ENCODE results near the gene TMEM259.
"Not testable (repeated sequence)": the region's sequence is repeated elsewhere in the genome, so short reads cannot be mapped to it uniquely, and the experiment has no call there.

Gene TMEM259

GRCh38 chr19:1039646-1040475 is 18.9 kb upstream of the TMEM259 start, which contains the start of gene ABCA7:
Gene ABCA7 (plus strand): TSS chr19:1040107. CDS start chr19:1041362, 1,255 bp downstream.
- H3K9me3 Mint-ChIP-seq: no peaks in the 10 kb centered on the region
- peaks cover 49% of the 10 kb centered on the region for H3K36me3 Mint-ChIP-seq
- CTCF ChIA-PET: interaction anchor here (1.3 to 2.3 kb wide), 4 partner anchors 11 to 205 kb away, joined by 3 to 6 read pairs (median 5); partner anchors contain the start of gene ARHGAP45
- H3K27me3 Mint-ChIP-seq: peaks cover 5% of the 10 kb centered on the region
- H3K4me3 Mint-ChIP-seq: peak within 1 kb of the TSS; percentile 100
- DNase-seq: peak; percentile 100
- H3K27ac Mint-ChIP-seq: peak within 1 kb of the TSS; percentile 92
- peaks cover 66% of the 10 kb centered on the region for H3K4me1 Mint-ChIP-seq

DNA sequence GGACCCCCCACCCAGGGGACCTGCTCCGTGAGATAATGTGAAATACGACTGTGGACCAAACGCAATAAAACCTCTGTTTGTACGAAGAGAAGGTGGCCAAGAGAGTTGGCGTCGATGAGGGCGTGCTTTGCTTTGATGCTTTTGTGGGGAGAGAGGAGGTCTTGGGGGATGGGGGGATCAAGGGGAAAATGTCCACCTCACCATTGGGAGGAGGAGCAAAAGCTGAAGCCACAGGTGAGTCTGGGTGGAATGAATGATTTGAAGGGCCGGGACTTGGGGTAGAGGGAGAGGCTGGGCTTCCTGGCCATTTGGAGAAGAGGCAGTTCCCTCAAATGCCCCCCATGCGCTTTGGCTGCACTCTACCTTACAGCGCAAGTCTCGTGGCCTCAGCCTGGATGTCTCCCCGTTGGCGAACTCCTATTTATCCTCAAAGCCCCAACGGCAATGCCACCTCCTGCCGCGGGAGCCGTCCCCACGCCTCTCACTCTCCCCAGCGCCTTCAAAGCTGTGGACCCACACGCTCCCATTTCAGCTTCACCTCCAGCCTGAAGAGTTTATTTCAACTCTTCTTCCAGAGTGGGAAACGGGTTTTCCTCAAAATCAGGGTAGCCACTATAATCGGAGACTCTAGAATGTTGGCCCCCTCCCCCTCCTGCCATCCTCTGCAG is 18.2 kb upstream of the TMEM259 start:
- peaks cover 42% of the 10 kb centered on the region for H3K36me3 Mint-ChIP-seq

GRCh38 chr19:1037621-1038064 is 16.7 kb upstream of the TMEM259 start:
- no peaks in the 10 kb centered on the region for H3K9me3 Mint-ChIP-seq
- CTCF ChIA-PET: interaction anchor here (0.6 to 1.0 kb wide), 2 partner anchors 35 to 37 kb away, joined by 3 to 4 read pairs; no protein-coding TSS in a partner anchor
- peak overlapping the region; percentile 92 for H3K27ac Mint-ChIP-seq
- peaks cover 5% of the 10 kb centered on the region for H3K27me3 Mint-ChIP-seq
- DNase-seq: peak; percentile 51
- peaks cover 74% of the 10 kb centered on the region for H3K4me1 Mint-ChIP-seq
- peaks cover 48% of the 10 kb centered on the region for H3K36me3 Mint-ChIP-seq
- H3K4me3 Mint-ChIP-seq: peak overlapping the region; percentile 100

More for the DNA sequence above, 18.2 kb upstream of the TMEM259 start:
- Mint-ChIP-seq H3K4me1 (peaks cover 66% of the 10 kb centered on the region), H3K4me3 (peak overlapping the region; percentile 100), H3K9me3 (no peaks in the 10 kb centered on the region), H3K27ac (peak overlapping the region; percentile 92), H3K27me3 (peaks cover 5% of the 10 kb centered on the region)
- CTCF ChIA-PET: interaction anchor here (1.3 to 2.3 kb wide), 3 partner anchors 10 to 205 kb away, joined by 3 to 6 read pairs (median 4); no protein-coding TSS in a partner anchor
- DNase-seq: no peak

DNA sequence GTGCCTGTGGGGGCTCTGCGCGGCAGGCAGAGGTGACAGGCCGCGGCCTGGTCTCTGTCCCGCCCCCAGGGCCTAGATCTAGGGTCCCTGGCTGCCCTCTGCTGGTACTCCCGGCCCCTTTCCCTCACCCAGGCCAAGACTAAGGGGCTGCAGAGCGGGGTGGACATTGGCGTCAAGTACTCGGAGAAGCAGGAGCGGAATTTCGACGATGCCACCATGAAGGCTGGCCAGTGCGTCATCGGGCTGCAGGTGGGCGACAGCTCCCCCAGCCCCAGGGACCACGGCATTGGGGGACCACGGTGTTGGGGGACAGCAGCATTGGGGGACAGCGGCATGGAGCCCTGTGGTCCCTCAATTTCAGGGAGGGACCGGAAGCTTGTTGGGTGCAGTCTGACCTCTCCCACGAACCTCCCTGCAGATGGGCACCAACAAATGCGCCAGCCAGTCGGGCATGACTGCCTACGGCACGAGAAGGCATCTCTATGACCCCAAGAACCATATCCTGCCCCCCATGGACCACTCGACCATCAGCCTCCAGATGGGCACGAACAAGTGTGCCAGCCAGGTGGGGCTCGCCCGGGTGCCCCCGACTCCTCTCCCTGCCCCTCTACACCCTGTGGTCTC is 15.2 kb upstream of the TMEM259 start:
- no peak for DNase-seq
- no peak overlapping the region for H3K4me3 Mint-ChIP-seq
- H3K36me3 Mint-ChIP-seq: peaks cover 50% of the 10 kb centered on the region
- H3K27ac Mint-ChIP-seq: peak overlapping the region; percentile 85
- peaks cover 5% of the 10 kb centered on the region for H3K27me3 Mint-ChIP-seq
- CTCF ChIA-PET: interaction anchor here (1.6 kb wide), 1 partner anchor 65 kb away, joined by 3 read pairs; no protein-coding TSS in a partner anchor
- H3K4me1 Mint-ChIP-seq: peaks cover 78% of the 10 kb centered on the region
- H3K9me3 Mint-ChIP-seq: no peaks in the 10 kb centered on the region

DNA sequence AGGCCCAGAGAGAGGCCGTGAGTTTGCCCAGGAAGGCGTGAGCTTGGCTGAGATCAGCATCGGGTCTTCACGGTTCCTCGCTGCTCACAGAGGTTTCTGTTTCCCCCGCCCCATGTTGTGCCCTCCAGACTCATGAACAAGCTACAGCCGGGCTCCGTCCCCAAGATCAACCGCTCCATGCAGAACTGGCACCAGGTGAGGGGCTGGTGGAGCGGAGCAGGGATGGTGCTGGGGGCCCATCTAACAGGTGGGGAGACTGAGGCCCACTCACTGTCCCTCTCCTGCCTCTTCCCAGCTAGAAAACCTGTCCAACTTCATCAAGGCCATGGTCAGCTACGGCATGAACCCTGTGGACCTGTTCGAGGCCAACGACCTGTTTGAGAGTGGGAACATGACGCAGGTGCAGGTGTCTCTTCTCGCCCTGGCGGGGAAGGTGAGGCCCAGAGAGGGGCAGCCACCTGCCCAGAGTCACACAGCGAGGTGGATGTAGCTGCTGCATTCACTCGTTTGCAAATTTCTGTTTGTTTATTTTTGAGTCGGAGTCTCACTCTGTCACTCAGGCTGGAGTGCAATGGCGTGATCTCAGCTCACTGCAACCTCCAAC is 11.4 kb upstream of the TMEM259 start:
- H3K27ac Mint-ChIP-seq: peak overlapping the region; percentile 83
- no peaks in the 10 kb centered on the region for H3K9me3 Mint-ChIP-seq
- CTCF ChIA-PET: interaction anchor here (0.6 kb wide), 1 partner anchor 69 kb away, joined by 3 read pairs; no protein-coding TSS in a partner anchor
- no peak overlapping the region for H3K4me3 Mint-ChIP-seq
- no peaks in the 10 kb centered on the region for H3K27me3 Mint-ChIP-seq
- H3K4me1 Mint-ChIP-seq: peaks cover 64% of the 10 kb centered on the region
- DNase-seq: no peak
- H3K36me3 Mint-ChIP-seq: peaks cover 46% of the 10 kb centered on the region

DNA sequence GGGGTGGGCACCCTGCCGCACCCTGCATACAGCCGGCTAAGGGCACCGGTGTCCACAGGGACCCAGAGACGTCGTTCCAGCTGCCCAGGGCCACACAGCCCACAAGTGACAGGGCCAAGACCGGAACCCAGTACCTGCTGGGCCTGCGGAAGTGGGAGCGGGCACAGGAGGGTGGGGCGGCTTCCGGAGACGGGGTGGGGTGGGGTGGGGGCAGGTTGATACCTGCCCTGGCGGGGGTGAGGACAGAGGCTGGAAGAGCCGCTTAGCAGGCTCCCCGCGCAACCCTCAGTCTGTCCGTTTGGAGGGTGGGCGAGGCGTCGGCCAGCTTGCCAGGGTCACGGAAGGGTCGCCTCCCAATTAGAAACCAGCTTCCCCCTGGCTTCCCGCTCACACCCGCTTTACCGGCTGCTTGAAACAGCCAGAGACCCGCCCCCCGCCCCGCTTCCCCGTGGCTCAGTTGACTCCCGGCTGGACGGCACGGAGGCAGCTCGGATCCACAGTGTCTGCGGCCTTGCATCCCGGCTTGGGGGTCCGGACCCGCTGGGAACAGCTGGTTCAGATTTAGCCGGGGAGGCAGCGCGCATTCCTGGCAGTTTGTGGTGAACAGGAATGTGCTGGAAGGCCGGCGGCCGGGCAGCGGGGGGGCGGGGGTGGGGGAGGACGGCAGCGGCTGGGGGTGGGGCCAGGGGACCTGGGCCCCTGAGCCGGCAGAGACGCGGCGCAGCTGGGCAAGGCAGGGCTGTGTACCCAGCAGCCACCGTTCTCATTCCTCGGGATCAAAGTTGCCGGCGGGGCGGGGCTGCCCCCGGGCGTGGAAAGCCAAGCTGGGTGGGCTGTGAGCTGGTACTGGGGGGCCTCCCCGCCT is 7.4 kb upstream of the TMEM259 start:
- Mint-ChIP-seq H3K4me3 (peak overlapping the region; percentile 97), H3K36me3 (peaks cover 33% of the 10 kb centered on the region), H3K9me3 (no peaks in the 10 kb centered on the region), H3K27me3 (no peaks in the 10 kb centered on the region), H3K27ac (peak overlapping the region; percentile 93), H3K4me1 (peaks cover 43% of the 10 kb centered on the region)
- DNase-seq: peak; percentile 79
- CTCF ChIA-PET: interaction anchor here (0.9 to 1.1 kb wide), 4 partner anchors 11 to 212 kb away, joined by 3 to 4 read pairs (median 3); partner anchors contain the start of gene ABCA7

DNA sequence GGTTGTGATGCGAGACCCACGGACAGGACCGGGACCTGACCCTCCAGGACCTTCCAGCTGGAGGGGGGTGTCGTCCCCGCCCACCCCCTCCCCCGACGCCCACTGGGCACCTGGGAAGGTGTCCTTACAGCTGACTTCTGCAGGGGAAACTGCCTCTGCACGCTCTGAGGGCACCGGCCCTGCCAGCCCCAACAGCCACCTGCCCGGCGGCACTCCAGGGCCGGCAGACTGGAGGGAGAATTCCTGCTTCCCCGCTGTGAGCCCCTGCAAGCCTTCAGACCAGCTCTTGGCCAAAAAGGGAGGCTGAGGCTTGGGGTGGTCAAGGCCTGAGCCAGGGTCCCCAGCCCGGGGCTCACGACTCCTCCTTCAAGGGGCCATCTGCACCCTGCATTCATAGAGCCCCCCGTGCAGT is 6.7 kb upstream of the TMEM259 start:
- peak; percentile 48 for DNase-seq
- peaks cover 29% of the 10 kb centered on the region for H3K36me3 Mint-ChIP-seq
- peak overlapping the region; percentile 94 for H3K27ac Mint-ChIP-seq
- CTCF ChIA-PET: interaction anchor here (1.1 kb wide), 1 partner anchor 213 kb away, joined by 3 read pairs; no protein-coding TSS in a partner anchor
- peak overlapping the region; percentile 97 for H3K4me3 Mint-ChIP-seq
- H3K27me3 Mint-ChIP-seq: no peaks in the 10 kb centered on the region
- H3K4me1 Mint-ChIP-seq: peaks cover 38% of the 10 kb centered on the region
- no peaks in the 10 kb centered on the region for H3K9me3 Mint-ChIP-seq

- H3K4me3 Mint-ChIP-seq: peak overlapping the region; percentile 97
- DNase-seq: peak; percentile 59
- H3K9me3 Mint-ChIP-seq: no peaks in the 10 kb centered on the region
- H3K27ac Mint-ChIP-seq: peak overlapping the region; percentile 94
- H3K27me3 Mint-ChIP-seq: no peaks in the 10 kb centered on the region
- peaks cover 24% of the 10 kb centered on the region for H3K36me3 Mint-ChIP-seq
- H3K4me1 Mint-ChIP-seq: peaks cover 38% of the 10 kb centered on the region
- CTCF ChIA-PET: interaction anchor here (0.6 to 1.5 kb wide), 3 partner anchors 38 to 240 kb away, joined by 3 to 4 read pairs (median 3); no protein-coding TSS in a partner anchor
These were observed 6.1 kb upstream of the TMEM259 start for GRCh38 chr19:1026783-1027649.

DNA sequence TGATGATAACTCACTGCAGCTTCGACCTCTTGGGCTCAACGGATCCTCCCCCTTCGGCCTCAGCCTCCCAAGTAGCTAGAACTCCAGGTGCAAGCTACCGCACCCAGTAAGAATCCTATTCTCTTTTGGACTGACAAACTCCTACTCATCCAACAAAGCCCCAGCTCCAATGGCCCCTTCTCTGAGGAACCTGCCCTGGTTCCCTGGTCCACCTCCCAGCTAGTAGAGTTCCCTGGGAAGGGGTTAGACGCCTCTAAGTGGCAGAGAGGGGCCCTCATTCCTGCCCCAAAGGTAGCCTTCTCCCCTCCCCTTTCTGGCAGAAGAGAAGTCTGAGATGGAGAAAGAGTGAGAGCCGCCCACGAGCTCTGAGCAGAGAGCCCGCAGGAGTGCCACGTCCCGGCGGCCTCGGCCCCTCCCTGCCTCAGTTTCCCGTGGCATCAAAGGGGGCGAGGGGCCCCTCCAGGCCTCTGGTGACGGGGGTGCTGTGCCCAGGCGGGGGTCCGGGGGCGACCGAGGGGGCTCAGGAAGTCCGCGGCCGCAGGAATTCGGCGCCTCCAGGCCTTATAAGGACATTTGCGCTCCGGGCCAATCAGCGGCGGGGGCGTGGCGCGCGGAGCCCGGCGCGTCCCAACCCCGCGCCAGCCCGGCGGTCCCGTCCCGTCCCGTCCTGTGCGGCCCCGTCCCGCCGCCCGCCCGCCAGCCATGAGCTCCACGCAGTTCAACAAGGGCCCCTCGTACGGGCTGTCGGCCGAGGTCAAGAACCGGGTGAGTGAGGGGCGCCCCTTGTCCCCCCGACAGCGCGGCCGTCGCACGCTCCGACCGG is 5.2 kb upstream of the TMEM259 start, which contains the start of gene CNN2:
Gene CNN2 (plus strand): TSS at position 649 of the 823 bp plus-strand sequence. CDS start 54 bp downstream, at position 703.
- Mint-ChIP-seq H3K9me3 (no peaks in the 10 kb centered on the region), H3K36me3 (peaks cover 24% of the 10 kb centered on the region), H3K4me3 (peak within 1 kb of the TSS; percentile 97), H3K27me3 (no peaks in the 10 kb centered on the region), H3K4me1 (peaks cover 40% of the 10 kb centered on the region), H3K27ac (peak within 1 kb of the TSS; percentile 94)
- DNase-seq: peak; percentile 82
- CTCF ChIA-PET: interaction anchor here (0.6 to 1.5 kb wide), 4 partner anchors 39 to 241 kb away, joined by 3 to 4 read pairs (median 3); no protein-coding TSS in a partner anchor

- H3K9me3 Mint-ChIP-seq, H3K27me3 Mint-ChIP-seq, H3K27ac Mint-ChIP-seq, DNase-seq: not testable (repeated sequence)
- peak overlapping the region; percentile 47 for H3K4me3 Mint-ChIP-seq
- peaks cover 19% of the 10 kb centered on the region for H3K36me3 Mint-ChIP-seq
- peaks cover 30% of the 10 kb centered on the region for H3K4me1 Mint-ChIP-seq
- CTCF ChIA-PET: interaction anchor here (0.9 kb wide), 1 partner anchor 103 kb away, joined by 3 read pairs; no protein-coding TSS in a partner anchor
These were observed 4.2 kb upstream of the TMEM259 start for GRCh38 chr19:1025080-1025479.

DNA sequence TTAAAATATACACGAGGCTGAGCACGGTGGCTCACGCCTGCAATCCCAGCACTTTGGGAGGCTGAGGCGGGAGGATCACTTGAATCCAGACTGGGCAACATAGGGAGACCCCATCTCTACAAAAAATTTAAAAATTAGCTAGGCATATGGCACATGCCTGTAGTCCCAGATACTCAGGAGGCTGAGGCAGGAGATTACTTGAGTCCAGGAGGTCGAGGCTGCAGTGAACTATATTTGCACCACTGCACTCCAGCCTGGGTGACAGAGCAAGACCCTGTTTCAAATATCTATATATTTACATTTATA is 2.9 kb upstream of the TMEM259 start:
- Mint-ChIP-seq H3K4me1 (peaks cover 29% of the 10 kb centered on the region), H3K36me3 (peaks cover 18% of the 10 kb centered on the region)
- H3K27me3 Mint-ChIP-seq, H3K4me3 Mint-ChIP-seq, CTCF ChIA-PET, DNase-seq, H3K9me3 Mint-ChIP-seq, H3K27ac Mint-ChIP-seq: not testable (repeated sequence)

Measured in activated naive CD4-positive, alpha-beta T cell treated with anti-CD3 and anti-CD28 coated beads, Interleukin-2, amount 10 ng/mL, durations not matched to agents 7 days and 5 days (primary cell).